Measurements from ENCODE around the gene DDR1. TPM values are rescaled to one million over a fixed set of nuclear protein-coding genes. Genes with fewer than 3 reads are reported as not detected.

DDR1 gene
- total RNA-seq, 1 donor from 2014 or later, result 120 TPM

DNA sequence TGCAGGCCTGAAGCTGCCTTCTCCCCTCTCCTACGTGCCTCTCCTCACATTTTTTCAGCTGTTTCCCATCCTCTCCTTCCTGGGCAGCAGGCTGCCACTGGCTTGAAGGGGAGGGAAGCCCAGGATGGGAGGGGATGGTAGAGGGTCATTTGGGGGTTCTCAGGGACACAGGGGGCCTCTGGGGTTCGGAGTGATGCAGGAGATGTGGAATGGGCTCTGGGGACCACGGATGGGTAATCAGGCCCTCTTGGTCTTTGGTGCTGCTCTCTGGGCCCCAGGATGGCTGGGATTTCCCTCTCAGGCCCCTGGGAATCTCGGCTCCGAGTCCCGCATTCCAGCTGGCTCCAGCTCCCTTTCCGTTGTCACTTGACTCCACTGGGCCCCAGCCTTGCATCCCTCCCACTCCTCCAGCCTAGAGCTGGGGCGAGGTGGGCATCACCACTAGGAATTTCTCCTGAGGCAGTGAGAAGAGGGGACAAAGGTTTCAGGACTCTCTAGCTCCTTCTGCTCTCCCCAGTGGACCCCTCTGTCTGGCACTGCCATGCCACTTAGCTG, 2.0 kb upstream of the DDR1 start:
- peak; percentile 37 for DNase-seq
- H3K9me3 Mint-ChIP-seq (ENCODE audit: unreplicated experiment), result peaks cover 16% of the 10 kb centered on the region
- H3K36me3 Mint-ChIP-seq (ENCODE audit: unreplicated experiment), result no peaks in the 10 kb centered on the region
- peaks cover 21% of the 10 kb centered on the region for H3K27me3 Mint-ChIP-seq (ENCODE audit: unreplicated experiment)
- TF ChIP-seq, protein P1, sequence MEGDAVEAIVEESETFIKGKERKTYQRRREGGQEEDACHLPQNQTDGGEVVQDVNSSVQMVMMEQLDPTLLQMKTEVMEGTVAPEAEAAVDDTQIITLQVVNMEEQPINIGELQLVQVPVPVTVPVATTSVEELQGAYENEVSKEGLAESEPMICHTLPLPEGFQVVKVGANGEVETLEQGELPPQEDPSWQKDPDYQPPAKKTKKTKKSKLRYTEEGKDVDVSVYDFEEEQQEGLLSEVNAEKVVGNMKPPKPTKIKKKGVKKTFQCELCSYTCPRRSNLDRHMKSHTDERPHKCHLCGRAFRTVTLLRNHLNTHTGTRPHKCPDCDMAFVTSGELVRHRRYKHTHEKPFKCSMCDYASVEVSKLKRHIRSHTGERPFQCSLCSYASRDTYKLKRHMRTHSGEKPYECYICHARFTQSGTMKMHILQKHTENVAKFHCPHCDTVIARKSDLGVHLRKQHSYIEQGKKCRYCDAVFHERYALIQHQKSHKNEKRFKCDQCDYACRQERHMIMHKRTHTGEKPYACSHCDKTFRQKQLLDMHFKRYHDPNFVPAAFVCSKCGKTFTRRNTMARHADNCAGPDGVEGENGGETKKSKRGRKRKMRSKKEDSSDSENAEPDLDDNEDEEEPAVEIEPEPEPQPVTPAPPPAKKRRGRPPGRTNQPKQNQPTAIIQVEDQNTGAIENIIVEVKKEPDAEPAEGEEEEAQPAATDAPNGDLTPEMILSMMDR (IDR thresholded peaks at IDR 0.05; ENCODE audit: partially characterized antibody, unreplicated experiment), result no peak
- H3K27ac Mint-ChIP-seq (ENCODE audit: unreplicated experiment), result peak overlapping the region; percentile 98
- peaks cover 44% of the 10 kb centered on the region for H3K4me1 Mint-ChIP-seq (ENCODE audit: low read depth, unreplicated experiment)
- peak overlapping the region; percentile 87 for H3K4me3 Mint-ChIP-seq (ENCODE audit: unreplicated experiment)

DNA sequence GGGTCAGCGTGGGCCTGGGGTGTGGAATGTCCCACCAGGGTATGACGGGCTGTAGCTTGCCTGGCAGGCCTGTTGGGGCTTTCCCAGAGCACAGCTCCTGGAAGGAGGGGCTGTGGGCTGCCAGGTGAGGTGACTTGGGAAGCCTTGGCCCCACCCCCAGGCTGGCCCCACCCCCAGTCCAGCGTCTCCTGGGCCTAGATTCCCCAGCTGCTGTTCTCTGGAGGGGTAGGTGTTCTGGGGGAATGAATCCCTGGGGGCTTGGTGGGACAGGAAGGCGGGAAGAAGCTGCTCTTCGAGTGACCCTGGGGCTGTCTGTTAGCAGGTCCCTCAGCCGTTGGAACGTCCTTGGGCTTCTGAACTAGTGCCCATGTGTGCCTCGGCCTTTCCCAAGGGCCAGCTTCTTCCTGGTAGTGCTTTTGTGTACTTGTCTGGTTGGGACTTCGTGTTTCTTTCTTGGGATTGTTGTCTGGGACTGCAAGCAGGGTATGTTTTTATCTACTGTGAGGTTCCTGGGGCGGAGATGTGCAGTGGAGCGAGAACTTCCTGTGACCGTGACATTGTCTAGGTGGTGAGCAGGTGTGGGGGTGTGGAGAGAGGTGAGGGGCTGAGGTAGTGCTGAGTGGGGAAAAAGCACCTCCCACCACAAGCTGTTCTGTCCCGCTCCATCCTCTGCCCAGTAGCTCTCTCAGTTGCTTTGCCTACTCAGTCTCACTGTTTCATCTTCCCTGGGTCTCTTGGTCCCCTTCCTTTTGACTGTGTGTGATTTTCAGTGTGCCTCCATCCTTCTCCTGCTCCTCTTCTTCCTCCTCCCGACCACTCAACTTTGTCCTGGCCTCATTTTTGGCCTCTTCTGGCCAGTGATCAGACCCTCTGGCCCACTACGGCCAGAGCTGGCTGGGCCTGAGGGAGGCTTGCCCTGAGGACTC, 1.3 kb upstream of the DDR1 start:
- Mint-ChIP-seq H3K36me3 (ENCODE audit: unreplicated experiment) (no peaks in the 10 kb centered on the region), H3K9me3 (ENCODE audit: unreplicated experiment) (peaks cover 16% of the 10 kb centered on the region), H3K4me3 (ENCODE audit: unreplicated experiment) (peak overlapping the region; percentile 88), H3K4me1 (ENCODE audit: low read depth, unreplicated experiment) (peaks cover 44% of the 10 kb centered on the region), H3K27me3 (ENCODE audit: unreplicated experiment) (peaks cover 20% of the 10 kb centered on the region), H3K27ac (ENCODE audit: unreplicated experiment) (peak overlapping the region; percentile 83)
- DNase-seq, result no peak
- TF ChIP-seq, protein P1 (IDR thresholded peaks at IDR 0.05; ENCODE audit: partially characterized antibody, unreplicated experiment), result no peak

DNA sequence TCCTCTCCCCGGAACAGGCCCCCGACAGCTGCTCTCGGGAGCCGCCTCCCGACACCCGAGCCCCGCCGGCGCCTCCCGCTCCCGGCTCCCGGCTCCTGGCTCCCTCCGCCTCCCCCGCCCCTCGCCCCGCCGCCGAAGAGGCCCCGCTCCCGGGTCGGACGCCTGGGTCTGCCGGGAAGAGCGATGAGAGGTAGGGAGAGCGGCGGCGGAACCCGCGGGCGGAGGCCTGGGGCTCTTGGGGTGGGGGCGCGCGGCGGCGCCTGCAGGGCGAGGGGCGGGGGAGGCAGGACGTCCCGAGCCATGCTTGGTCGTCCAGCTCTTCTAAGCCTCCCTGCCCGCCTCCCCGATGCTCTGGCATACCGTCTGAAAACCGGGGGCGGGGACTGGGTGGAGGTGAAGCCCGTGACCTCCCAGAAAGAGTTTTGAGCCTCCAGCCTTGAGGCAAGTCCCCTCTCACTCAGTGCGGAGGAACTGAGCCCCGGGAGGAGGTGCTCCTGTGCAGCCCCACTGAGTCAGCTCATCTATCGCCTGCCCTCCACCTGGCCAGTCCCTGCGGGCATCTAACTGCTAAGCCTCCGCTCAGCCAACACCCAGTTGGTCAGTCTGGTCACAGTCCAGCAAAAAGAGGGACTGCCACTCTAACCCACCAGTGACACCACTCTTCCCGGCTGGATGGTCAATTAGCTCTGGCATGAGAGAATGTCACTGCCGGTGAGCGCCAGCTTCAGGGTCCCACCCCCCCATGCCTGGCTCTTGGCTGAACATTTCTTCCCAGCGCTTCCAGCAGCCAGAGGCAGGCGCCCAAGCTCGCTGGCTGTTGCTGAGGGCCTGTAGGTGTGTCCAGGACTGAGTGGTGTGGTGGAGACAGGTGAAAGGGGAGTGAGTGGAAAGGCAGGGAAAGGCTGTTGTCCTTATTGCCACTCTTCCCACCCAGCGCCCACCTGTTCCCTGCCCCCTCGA, 482 bp downstream of the DDR1 start:
- H3K27me3 Mint-ChIP-seq (ENCODE audit: unreplicated experiment), result peaks cover 25% of the 10 kb centered on the region
- H3K27ac Mint-ChIP-seq (ENCODE audit: unreplicated experiment), result no peak overlapping the region
- peaks cover 16% of the 10 kb centered on the region for H3K9me3 Mint-ChIP-seq (ENCODE audit: unreplicated experiment)
- TF ChIP-seq, protein P1 (IDR thresholded peaks at IDR 0.05; ENCODE audit: partially characterized antibody, unreplicated experiment), result no peak
- peak; percentile 51 for DNase-seq
- H3K4me3 Mint-ChIP-seq (ENCODE audit: unreplicated experiment), result peak overlapping the region; percentile 88
- H3K36me3 Mint-ChIP-seq (ENCODE audit: unreplicated experiment), result no peaks in the 10 kb centered on the region
- H3K4me1 Mint-ChIP-seq (ENCODE audit: low read depth, unreplicated experiment), result peaks cover 47% of the 10 kb centered on the region

DNA sequence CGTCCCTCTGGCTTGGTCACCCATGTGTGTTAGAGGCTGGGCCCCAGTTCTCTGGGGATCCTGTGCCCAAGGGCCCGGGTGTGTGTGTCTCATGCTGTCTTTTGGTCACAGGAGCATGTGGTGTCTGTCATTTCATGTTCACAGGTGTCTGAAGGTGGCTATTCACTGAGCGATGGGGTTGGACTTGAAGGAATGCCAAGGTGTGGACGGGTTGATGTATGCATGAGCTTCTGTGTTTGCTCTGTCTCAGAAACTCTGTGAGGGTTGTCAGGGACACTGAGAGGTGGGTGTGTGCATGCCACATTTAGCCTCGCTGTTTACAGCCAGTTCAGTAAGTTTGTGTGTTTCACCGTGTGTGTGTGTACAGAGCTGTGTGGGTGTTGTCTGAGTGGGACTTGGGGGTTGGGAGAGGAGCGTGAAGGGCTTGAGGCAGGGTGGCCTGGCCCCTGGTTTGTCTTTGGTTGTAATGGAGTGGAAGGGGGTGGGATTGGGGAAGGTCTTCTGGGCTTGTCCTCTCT, 1.2 kb downstream of the DDR1 start:
- Mint-ChIP-seq H3K9me3 (ENCODE audit: unreplicated experiment) (peaks cover 16% of the 10 kb centered on the region), H3K27me3 (ENCODE audit: unreplicated experiment) (peaks cover 25% of the 10 kb centered on the region), H3K4me3 (ENCODE audit: unreplicated experiment) (peak overlapping the region; percentile 88), H3K4me1 (ENCODE audit: low read depth, unreplicated experiment) (peaks cover 48% of the 10 kb centered on the region), H3K27ac (ENCODE audit: unreplicated experiment) (peak overlapping the region; percentile 90), H3K36me3 (ENCODE audit: unreplicated experiment) (no peaks in the 10 kb centered on the region)
- TF ChIP-seq, protein P1 (IDR thresholded peaks at IDR 0.05; ENCODE audit: partially characterized antibody, unreplicated experiment), result no peak
- no peak for DNase-seq
